Head of caudate nucleus (tissue), 42 donors: ENCODE measurements around the gene NELL1.

Source experiments
- DNase-seq, 42 donors: peaks; one replicate each; pipeline versions ENCODE4 v3.0.0 to v3.0.0-alpha.2; 2020 to 2021; ENCODE audit warnings: mixed read lengths in 7 of 42
- intact Hi-C: fragments of 100-400 bp; cut with DNase I; formaldehyde crosslinking; loops from one replicate; pipeline ENCODE4 v1.15.0; 2022

The NELL1 gene

DNA sequence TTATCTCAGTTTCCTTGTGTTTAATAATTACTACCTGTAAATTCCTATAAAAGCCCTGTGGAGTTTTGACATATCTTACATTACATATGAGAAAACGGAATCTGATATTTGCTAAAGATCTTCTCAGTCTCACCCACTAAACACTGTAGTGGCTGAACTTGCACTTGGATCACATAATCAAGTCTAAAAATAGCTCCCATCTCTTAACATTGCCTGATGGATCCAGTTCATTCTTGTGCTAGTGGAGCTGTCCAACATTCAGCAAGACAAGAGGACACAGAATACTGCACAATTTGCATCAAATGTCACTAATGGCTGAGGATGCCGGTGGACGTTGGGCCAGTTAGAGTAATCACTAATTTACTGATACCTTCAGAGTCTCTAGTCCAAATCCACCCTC lies 953.6 kb downstream of the NELL1 start:
- no peak for DNase-seq
- intact Hi-C loops, result no loop called here
